Measurements from ENCODE around the gene MED15.

The MED15 gene

DNA sequence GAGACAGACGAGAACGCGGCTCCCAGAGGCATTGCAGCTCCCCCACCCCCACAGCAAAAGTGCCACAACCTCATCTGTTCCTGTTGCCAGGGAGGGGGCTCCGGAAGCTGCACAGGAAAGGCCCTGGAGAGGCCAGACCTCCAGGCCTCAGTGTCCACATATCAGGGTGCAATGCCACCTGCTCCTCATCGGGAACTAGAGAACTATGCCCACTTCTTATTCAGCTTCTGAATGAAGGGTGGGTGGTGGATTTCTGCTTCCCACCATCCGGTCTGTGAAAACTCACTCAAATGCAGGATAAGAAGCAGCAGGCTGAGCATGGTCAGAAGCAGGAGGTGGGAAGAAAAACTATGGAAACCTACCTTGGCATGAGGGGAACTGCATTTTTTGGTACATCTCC is 105.9 kb downstream of the MED15 start:
- no peak overlapping the region for H3K9ac ChIP-seq
- TF ChIP-seq, protein P1, sequence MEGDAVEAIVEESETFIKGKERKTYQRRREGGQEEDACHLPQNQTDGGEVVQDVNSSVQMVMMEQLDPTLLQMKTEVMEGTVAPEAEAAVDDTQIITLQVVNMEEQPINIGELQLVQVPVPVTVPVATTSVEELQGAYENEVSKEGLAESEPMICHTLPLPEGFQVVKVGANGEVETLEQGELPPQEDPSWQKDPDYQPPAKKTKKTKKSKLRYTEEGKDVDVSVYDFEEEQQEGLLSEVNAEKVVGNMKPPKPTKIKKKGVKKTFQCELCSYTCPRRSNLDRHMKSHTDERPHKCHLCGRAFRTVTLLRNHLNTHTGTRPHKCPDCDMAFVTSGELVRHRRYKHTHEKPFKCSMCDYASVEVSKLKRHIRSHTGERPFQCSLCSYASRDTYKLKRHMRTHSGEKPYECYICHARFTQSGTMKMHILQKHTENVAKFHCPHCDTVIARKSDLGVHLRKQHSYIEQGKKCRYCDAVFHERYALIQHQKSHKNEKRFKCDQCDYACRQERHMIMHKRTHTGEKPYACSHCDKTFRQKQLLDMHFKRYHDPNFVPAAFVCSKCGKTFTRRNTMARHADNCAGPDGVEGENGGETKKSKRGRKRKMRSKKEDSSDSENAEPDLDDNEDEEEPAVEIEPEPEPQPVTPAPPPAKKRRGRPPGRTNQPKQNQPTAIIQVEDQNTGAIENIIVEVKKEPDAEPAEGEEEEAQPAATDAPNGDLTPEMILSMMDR (IDR thresholded peaks at IDR 0.05), result no peak
- H3K79me2 ChIP-seq, result no peaks in the 10 kb centered on the region
- no peaks in the 10 kb centered on the region for H3K4me1 ChIP-seq
- H2AFZ ChIP-seq, result no peak overlapping the region
- no peaks in the 10 kb centered on the region for H3K27me3 ChIP-seq (ENCODE audit: control insufficient read depth, insufficient read depth, low read length)
- H3K9me3 ChIP-seq (ENCODE audit: control insufficient read depth, low read length), result no peaks in the 10 kb centered on the region
- H3K4me2 ChIP-seq (ENCODE audit: low read length), result no peak overlapping the region
- H3K4me3 ChIP-seq (ENCODE audit: low read depth, low read length), result no peak overlapping the region
- H3K36me3 ChIP-seq (ENCODE audit: control insufficient read depth, insufficient read depth, low read length), result no peaks in the 10 kb centered on the region
- H3K27ac ChIP-seq, result no peak overlapping the region

DNA sequence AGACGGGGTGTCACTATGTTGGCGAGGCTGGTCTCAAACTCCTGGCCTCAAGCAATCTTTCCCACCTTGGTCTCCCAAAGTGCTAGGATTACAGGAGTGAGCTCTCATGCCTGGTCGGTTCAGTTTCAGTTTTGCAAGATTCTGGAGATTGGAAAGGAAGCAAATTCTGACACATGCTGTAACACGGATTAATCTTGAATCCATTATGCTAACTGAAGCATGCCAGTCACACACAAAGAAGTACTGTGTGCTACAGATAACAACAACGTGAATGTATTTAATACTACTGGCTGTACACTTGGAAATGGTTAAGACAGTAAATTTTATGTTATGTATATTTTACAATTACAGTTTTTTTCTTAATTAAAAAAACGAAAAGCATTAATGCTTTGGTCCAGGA is 107.6 kb downstream of the MED15 start:
- Histone ChIP-seq H3K27me3 (ENCODE audit: control insufficient read depth, insufficient read depth, low read length) (no peaks in the 10 kb centered on the region), H3K4me2 (ENCODE audit: low read length) (no peak overlapping the region), H2AFZ (no peak overlapping the region), H3K9me3 (ENCODE audit: control insufficient read depth, low read length) (no peaks in the 10 kb centered on the region), H3K4me3 (ENCODE audit: low read depth, low read length) (no peak overlapping the region), H3K9ac (no peak overlapping the region), H3K4me1 (no peaks in the 10 kb centered on the region), H3K79me2 (no peaks in the 10 kb centered on the region), H3K36me3 (ENCODE audit: control insufficient read depth, insufficient read depth, low read length) (no peaks in the 10 kb centered on the region), H3K27ac (no peak overlapping the region)
- TF ChIP-seq, protein P1 (IDR thresholded peaks at IDR 0.05), result no peak

DNA sequence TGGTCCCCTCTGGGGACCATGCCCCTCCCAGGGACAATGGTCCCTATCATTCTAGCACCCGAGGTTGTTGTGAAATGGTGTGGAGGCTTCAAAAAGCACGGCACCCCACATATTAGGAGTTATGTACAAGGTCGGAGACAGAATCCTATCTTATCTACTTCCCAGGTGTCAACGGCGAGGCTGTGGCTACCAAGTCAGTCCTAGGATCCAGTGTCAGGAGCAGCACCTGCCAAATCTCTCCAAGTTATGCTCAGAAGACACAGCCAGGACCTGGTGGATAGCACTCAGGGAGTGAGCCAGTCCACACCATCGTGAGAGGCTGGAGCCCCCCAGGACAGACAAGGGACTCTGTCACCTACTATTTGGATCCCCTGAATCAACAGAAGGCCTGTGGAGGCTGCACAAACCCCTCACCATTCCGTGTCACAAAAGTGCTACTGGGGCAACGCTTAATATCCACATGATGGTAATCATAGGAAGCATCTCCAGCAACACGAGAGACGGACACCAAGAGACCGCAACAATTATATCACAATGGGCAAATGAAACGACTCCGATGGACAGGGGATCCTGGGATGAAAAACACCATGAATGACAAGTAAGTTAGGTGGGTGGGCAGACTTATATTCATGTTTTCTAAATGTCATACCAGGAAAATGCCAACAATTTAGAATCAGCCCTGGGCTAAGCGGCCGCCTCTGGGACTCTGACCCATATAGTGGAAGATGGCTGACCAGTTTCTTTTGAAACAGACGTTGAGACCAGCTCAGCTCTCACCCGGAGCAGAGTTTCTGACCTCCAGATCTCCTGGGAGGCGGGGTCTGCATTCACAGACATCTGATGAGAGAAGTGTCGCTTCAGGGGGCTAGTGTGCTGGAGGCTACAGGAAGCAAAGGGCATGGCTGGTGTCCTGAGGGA is 108.4 kb downstream of the MED15 start:
- H3K4me2 ChIP-seq (ENCODE audit: low read length), result no peak overlapping the region
- H2AFZ ChIP-seq, result no peak overlapping the region
- H3K27ac ChIP-seq, result no peak overlapping the region
- no peaks in the 10 kb centered on the region for H3K27me3 ChIP-seq (ENCODE audit: control insufficient read depth, insufficient read depth, low read length)
- TF ChIP-seq, protein P1 (IDR thresholded peaks at IDR 0.05), result no peak
- no peaks in the 10 kb centered on the region for H3K36me3 ChIP-seq (ENCODE audit: control insufficient read depth, insufficient read depth, low read length)
- H3K79me2 ChIP-seq, result no peaks in the 10 kb centered on the region
- H3K4me1 ChIP-seq, result no peaks in the 10 kb centered on the region
- no peaks in the 10 kb centered on the region for H3K9me3 ChIP-seq (ENCODE audit: control insufficient read depth, low read length)
- no peak overlapping the region for H3K9ac ChIP-seq
- H3K4me3 ChIP-seq (ENCODE audit: low read depth, low read length), result no peak overlapping the region

DNA sequence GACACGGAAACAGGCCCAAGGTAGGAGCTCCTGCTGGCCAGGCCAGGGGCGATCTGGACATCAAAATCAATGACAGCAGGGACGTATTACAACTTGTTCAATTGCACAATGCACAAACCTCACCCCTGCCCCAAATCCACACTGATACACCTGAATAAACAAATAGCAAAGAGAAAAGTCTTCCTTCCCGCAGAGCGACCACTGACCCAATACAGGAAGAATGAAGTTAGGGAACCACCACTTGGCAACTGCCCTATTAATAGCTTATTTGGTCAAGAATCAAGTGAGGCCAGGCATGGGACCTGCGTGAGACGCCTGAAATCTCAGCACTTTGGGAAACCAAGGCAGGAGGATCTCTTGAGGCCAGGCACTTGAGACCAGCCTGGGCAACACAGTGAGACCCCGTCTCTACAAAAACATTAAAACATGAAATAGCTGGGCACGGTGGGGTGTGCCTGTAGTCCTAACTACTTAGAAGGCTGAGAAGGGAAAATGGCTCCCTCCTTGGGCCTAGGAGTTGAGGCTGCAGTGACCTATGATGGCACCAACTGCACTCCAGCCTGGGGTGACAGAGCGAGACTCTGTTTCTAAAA is 109.1 kb downstream of the MED15 start:
- H2AFZ ChIP-seq, result no peak overlapping the region
- TF ChIP-seq, protein P1 (IDR thresholded peaks at IDR 0.05), result no peak
- no peak overlapping the region for H3K4me2 ChIP-seq (ENCODE audit: low read length)
- H3K9ac ChIP-seq, result no peak overlapping the region
- H3K4me3 ChIP-seq (ENCODE audit: low read depth, low read length), result no peak overlapping the region
- H3K27me3 ChIP-seq (ENCODE audit: control insufficient read depth, insufficient read depth, low read length), result no peaks in the 10 kb centered on the region
- H3K79me2 ChIP-seq, result no peaks in the 10 kb centered on the region
- H3K9me3 ChIP-seq (ENCODE audit: control insufficient read depth, low read length), result no peaks in the 10 kb centered on the region
- no peak overlapping the region for H3K27ac ChIP-seq
- H3K36me3 ChIP-seq (ENCODE audit: control insufficient read depth, insufficient read depth, low read length), result no peaks in the 10 kb centered on the region
- H3K4me1 ChIP-seq, result no peaks in the 10 kb centered on the region
